HG03196 (cell line): Measurements from ENCODE around the gene PTPRCAP.
"Not testable (repeated sequence)": the region's sequence is repeated elsewhere in the genome, so short reads cannot be mapped to it uniquely, and the experiment has no call there.

ENCODE experiments used
- ATAC-seq: cut with Tn5 transposase; IDR thresholded peaks from one replicate; pipeline ENCODE4 v1.9.1; 2021; ENCODE audit not compliant: unreplicated experiment

PTPRCAP gene

DNA sequence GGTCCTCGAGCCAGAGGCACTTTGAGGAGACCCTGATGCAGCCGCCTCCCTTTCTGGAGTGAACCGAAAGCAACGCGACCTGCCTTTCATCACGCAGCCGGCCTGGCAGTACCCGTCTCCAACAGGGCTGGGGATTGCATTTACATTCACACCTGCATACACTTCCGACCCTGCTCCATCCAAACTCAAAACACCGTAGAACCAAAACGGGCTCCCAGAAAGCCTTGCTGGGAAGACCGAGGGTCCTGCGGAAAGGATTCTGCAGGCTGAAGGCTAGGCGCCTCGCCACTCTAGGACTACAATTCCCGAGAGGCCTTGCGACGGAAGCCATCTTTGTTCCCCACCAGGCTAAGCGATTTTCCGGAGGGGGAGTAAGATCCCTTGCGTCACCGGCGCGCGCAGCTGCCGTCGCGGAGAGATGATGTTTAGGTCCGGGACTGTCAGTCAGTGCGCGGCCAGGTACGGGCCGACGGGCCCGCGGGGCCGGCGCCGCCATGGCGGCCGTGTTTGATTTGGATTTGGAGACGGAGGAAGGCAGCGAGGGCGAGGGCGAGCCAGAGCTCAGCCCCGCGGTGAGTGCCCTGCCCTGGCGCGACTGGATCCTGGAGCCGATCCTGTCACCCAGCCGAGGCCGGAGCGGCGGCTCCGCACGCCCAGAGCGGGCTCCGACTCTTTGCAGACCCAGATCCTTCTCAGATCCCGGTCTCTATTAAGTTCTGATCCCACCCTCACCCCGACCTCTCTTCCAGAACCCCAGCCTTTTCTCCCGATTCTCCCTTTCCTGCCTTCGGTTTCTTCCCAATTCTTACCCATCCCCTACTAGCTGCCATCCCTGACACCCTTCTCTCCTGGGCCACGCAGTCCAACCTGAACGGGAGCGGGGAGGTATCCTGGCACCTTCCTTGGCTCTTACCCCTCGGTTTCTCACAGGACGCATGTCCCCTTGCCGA is 9.2 kb downstream of the PTPRCAP start, which contains the start of gene RPS6KB2:
TSS of gene RPS6KB2 (plus strand) at position 443 of the 950 bp plus-strand sequence. CDS start at position 495, 52 bp downstream.
- peak; percentile 81 for ATAC-seq

- ATAC-seq: not testable (repeated sequence)
Measured at GRCh38 chr11:67427364-67427859, 10.1 kb downstream of the PTPRCAP start.

DNA sequence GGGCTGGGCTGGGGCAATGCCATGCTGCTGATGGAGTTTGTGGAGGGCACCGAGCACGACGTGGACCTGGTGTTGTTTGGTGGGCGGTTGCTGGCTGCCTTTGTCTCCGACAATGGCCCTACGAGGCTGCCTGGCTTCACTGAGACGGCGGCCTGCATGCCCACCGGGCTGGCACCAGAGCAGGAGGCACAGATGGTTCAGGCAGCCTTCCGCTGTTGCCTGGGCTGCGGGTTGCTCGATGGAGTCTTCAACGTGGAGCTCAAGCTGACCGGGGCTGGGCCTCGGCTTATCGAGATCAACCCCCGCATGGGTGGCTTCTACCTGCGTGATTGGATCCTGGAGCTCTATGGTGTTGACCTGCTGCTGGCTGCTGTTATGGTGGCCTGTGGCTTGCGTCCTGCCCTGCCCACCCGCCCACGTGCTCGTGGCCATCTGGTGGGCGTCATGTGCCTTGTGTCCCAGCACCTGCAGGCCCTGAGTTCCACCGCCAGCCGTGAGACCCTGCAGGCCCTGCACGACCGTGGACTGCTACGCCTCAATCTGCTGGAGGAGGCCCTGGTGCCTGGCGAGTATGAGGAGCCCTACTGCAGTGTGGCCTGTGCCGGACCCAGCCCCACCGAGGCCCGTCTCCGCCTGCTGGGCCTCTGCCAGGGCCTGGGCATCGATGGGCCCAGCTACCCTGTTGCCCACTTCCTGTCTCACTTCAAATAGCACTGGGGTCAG is 13.4 kb downstream of the PTPRCAP start:
- no peak for ATAC-seq

- no peak for ATAC-seq
Measured at GRCh38 chr11:67423466-67423865, 14.0 kb downstream of the PTPRCAP start.

DNA sequence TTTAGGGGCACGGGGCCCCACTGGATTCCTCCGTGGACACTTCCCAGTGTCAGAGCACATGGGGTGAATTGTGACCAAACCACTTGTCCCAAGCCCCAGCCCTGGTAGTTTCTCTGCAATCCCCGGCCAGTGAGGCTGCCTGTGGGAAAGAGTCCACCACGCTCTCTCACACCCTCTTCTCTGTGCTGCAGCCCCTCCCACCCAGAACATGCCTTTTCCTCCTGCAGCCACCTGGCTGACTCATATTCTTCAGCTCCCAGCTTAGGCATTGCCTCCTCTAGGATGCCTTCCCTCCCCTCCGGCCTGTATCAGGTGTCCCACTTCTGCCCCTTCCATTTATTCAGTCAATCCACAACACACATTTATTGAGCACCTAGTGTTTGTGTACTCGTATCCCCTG is 14.6 kb downstream of the PTPRCAP start:
- ATAC-seq: no peak

- ATAC-seq: no peak
Measured at GRCh38 chr11:67421430-67422031, 16.0 kb downstream of the PTPRCAP start.

GRCh38 chr11:67420646-67421429 is 16.6 kb downstream of the PTPRCAP start:
- ATAC-seq: peak; percentile 86

DNA sequence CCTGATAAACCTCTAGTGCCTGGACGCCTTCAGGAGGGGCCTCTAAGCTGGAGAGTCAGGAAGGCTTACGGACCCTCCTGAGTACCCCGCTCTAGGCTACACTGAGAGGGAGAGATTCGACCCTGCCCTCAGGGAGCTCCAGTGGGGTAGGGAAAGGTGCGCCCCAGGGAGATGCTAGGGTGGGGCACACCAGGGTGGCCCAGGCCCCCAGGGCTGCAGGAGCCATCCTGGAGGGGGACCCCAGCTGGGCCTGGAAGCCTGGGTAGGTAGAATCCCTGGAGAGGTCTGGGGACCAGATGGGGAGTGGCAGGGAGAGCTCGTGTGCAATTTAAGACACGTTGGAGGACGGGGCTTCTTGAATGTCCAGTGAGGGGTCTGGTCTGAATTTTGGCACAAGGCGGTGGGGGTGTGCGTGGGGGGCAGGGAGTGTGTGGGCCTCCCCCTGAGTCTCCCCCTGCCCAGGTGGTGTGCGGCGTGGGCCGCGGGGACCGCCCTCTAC is 17.3 kb downstream of the PTPRCAP start:
- no peak for ATAC-seq

DNA sequence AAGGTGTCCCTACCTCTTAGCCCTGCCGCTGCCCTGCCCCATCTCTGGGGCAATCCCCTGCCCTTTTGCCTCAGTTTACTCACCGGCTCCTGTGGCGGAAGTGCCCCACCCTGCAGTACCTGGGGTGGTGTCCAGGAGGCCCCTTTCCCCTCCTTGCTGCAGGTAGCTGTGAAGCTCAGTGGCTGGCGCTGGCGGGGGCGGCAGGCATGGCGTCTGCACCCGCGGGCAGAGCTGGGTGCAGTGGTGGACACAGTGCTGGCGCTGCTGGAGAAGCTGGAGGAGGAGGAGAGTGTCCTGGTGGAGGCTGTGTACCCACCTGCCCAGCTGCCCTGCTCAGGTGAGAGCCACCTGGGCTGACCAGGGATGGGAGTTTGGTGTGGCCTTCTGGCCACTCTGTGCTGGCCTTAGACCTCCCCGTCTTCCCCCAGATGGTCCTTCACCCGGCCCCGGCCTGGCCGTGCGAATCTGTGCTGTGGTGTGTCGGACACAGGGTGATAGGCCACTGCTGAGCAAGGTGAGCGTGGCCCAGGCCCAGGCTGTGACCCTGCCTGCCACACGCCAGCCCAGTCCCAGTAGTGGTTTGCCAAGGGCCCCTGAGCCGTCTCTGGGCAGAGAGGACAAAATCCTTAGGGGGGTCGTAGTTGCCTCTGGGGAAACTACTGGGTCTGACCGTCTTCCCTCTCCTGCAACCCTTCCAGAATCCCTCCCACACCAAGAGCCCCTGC is 18.0 kb downstream of the PTPRCAP start:
- ATAC-seq: no peak

DNA sequence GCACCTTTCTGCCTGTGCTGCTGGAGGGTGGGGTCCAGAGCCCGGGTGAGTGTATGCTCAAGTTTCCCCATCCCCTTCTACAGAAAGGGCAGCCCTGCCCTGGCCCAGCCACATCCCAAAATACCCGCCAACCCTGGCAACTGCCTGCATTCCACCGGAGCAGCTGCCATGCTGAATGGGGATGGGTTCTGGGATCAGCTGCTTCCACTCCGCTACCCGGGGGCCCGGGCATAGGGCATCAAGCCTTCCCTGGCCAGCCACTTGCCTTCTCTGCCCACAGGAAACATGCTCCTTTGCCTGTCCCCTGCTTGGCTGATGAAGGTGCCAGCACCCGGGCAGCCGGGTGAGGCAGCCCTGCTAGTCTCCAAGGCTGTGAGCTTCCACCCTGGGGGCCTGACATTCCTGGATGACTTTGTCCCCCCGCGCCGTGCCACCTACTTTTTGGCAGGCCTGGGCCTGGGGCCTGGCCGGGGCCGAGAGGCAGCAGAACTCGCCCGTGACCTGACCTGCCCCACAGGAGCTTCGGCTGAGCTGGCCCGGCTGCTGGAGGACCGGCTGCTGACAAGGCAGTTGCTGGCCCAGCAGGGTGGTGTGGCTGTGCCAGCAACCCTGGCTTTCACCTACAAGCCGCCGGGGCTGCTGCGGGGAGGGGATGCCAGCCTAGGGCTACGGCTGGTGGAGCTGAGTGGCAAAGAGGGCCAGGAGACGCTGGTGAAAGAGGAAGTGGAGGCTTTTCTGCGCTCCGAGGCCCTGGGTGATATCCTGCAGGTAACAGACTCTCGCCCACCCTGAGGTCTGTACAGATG is 18.8 kb downstream of the PTPRCAP start:
- ATAC-seq: no peak

DNA sequence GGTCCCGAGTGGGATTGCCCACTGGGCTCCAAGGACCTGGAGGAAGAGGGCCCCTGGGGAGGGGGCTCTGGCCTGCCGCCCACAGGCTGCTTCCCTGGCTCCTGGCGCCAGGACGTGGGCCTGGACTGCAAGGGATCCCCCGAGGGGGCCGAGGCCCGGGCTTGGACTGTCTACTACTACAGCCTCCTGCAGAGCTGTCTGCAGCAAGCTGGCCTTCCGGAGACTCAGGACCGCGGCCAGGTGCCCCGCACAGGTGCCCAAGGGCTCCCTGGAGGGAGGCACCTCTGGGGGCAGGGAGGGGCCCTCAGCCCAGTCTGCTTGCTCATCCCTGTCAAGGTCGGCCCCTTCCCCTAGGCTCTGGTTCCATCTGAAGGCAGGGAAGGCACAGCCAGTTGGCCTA is 20.1 kb downstream of the PTPRCAP start:
- ATAC-seq: no peak

DNA sequence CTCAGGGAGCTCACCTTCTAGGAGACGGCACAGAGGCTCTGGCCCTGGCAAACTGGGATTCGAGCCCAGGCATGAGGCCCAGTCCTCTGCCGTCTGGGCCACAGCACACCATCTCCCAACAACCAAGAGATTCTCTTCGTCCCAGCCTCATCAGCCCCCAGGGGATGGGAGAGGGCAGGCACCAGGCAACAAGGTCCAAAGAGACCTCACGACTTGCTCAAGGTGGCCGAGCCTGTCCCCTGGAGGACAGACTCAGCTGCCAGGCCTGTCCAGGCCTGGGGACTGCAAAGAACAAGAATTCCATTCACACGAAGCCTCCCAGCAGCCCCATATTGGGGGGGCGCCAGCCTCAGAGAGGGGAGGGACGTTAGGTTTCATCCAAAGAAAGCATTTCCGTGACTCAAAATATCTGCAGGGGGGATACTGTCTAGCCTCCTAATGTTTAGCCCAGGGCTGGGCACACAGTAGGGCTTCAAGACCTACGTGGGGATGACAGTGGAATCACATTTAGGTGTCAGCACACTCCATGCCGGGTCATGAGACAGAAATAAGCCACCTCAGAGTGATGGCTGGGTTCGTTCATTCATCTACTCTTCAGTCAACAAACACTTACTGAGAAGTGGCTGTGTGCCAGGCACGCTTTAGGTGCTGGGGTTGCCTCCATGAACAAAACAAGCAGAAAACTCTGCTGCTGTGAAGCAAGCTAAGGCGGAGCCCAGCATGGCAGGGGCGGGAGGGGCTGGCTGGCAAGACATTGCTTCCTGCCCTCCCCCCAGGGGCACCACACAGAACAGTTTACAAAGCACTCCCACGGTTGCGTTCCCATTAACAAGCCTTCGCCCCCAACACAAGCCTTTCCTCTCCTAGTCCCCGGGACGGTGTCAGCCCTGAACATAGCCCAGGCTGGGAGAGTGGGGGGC is 20.8 kb downstream of the PTPRCAP start:
- no peak for ATAC-seq

- ATAC-seq: no peak
Measured at GRCh38 chr11:67415501-67416304, 21.8 kb downstream of the PTPRCAP start, which contains the start of gene CARNS1. CARNS1 (plus strand) TSS chr11:67415678; CDS start chr11:67416200, 522 bp downstream.

GRCh38 chr11:67413266-67413849 is 24.1 kb downstream of the PTPRCAP start:
- no peak for ATAC-seq

- ATAC-seq: no peak
Measured at GRCh38 chr11:67412495-67413179, 24.8 kb downstream of the PTPRCAP start.

DNA sequence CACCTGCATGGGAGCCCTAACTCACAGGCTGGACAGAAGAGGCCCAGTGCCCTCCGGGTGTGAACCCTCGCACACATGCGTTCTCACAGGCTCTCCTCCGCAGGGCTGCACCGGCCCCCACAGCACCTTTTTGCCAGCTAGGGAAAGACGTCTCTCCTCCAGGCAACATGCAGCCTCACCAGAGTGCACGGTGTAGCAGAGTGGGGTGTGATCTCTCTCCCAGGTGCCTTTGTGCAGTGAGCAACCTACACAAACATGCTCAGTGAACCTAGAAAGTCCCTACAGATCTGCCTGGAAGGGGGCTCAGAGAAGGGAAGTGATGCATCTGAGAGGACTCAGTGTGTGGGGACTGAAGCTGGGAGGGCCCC is 25.7 kb downstream of the PTPRCAP start:
- ATAC-seq: no peak
